Type B pancreatic cell (in vitro differentiated cells): Measurements from ENCODE around the gene PGM2L1. TPM values are rescaled to one million over a fixed set of nuclear protein-coding genes. Genes with fewer than 3 reads are reported as not detected.
A peak's percentile ranks its signal among the peaks of the same experiment; 100 is the strongest.

Source experiments
- DNase-seq: peaks from one replicate; pipeline ENCODE4 v3.0.0; 2021; ENCODE audit warnings: mixed read lengths; ENCODE audit not compliant: unreplicated experiment; ENCODE audit errors: extremely low spot score
- H3K27ac Mint-ChIP-seq: 2 replicates; pipeline ENCODE4 v1.8.0; 2021; ENCODE audit warnings: mild to moderate bottlenecking, mixed read lengths
- H3K27me3 Mint-ChIP-seq: 2 replicates; pipeline ENCODE4 v1.8.0; 2021; ENCODE audit warnings: mixed read lengths
- H3K36me3 Mint-ChIP-seq: 2 replicates; pipeline ENCODE4 v1.8.0; 2021; ENCODE audit warnings: mixed read lengths
- H3K4me1 Mint-ChIP-seq: one replicate; pipeline ENCODE4 v1.8.0; 2021; ENCODE audit warnings: mixed read lengths; ENCODE audit not compliant: unreplicated experiment
- H3K4me3 Mint-ChIP-seq: 2 replicates; pipeline ENCODE4 v1.8.0; 2021; ENCODE audit warnings: mild to moderate bottlenecking, mixed read lengths
- H3K9me3 Mint-ChIP-seq: 2 replicates; pipeline ENCODE4 v1.8.0; 2021; ENCODE audit warnings: mixed read lengths
- total RNA-seq: library from RNA; stranded (reverse); gene quantifications from 2 replicates; pipeline ENCODE4 v1.2.1, GENCODE V29; 2021; ENCODE audit warnings: low replicate concordance
- TF ChIP-seq, protein P1 (sequence below): fragments of 200-600 bp; sonication (generic); conservative IDR thresholded peaks from 2 replicates; pipeline ENCODE4 v1.5.0; 2021; ENCODE audit warnings: antibody characterized with exemption, mild to moderate bottlenecking

Gene PGM2L1
- total RNA-seq, 1 donor from 2014 or later = 10.3 TPM

DNA sequence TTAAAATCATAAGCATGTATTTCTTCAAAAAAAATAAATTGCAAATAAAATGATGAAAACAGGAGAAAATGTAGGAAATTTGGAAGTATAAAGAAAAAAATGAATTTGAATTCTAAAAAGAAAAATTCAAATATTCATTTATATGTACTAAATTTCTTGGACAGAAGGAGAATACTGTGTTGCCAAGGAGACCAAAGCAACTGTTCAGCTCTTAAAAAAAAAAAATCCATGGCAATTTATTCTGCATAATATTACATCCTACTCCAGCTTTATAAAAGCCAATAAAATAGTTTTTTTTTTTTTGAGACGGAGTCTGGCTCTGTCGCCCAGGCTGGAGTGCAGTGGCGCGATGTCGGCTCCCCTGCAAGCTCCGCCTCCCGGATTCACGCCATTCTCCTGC, 6.0 kb downstream of the PGM2L1 start:
- TF ChIP-seq, protein P1, sequence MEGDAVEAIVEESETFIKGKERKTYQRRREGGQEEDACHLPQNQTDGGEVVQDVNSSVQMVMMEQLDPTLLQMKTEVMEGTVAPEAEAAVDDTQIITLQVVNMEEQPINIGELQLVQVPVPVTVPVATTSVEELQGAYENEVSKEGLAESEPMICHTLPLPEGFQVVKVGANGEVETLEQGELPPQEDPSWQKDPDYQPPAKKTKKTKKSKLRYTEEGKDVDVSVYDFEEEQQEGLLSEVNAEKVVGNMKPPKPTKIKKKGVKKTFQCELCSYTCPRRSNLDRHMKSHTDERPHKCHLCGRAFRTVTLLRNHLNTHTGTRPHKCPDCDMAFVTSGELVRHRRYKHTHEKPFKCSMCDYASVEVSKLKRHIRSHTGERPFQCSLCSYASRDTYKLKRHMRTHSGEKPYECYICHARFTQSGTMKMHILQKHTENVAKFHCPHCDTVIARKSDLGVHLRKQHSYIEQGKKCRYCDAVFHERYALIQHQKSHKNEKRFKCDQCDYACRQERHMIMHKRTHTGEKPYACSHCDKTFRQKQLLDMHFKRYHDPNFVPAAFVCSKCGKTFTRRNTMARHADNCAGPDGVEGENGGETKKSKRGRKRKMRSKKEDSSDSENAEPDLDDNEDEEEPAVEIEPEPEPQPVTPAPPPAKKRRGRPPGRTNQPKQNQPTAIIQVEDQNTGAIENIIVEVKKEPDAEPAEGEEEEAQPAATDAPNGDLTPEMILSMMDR = no peak
- no peak overlapping the region for H3K27ac Mint-ChIP-seq
- DNase-seq = no peak
- no peaks in the 10 kb centered on the region for H3K4me1 Mint-ChIP-seq
- no peak overlapping the region for H3K4me3 Mint-ChIP-seq
- no peaks in the 10 kb centered on the region for H3K27me3 Mint-ChIP-seq
- H3K36me3 Mint-ChIP-seq = peaks cover 4% of the 10 kb centered on the region
- no peaks in the 10 kb centered on the region for H3K9me3 Mint-ChIP-seq

GRCh38 chr11:74391193-74391592, 7.0 kb downstream of the PGM2L1 start:
- TF ChIP-seq, protein P1 = no peak
- Mint-ChIP-seq H3K36me3 (peaks cover 4% of the 10 kb centered on the region), H3K4me1 (no peaks in the 10 kb centered on the region), H3K27me3 (no peaks in the 10 kb centered on the region), H3K4me3 (no peak overlapping the region), H3K27ac (no peak overlapping the region), H3K9me3 (no peaks in the 10 kb centered on the region)
- DNase-seq = no peak

GRCh38 chr11:74390697-74391096, 7.5 kb downstream of the PGM2L1 start:
- DNase-seq = no peak
- H3K27me3 Mint-ChIP-seq = no peaks in the 10 kb centered on the region
- peaks cover 4% of the 10 kb centered on the region for H3K36me3 Mint-ChIP-seq
- H3K9me3 Mint-ChIP-seq = no peaks in the 10 kb centered on the region
- H3K27ac Mint-ChIP-seq = no peak overlapping the region
- TF ChIP-seq, protein P1 = no peak
- H3K4me3 Mint-ChIP-seq = no peak overlapping the region
- no peaks in the 10 kb centered on the region for H3K4me1 Mint-ChIP-seq

- TF ChIP-seq, protein P1 = peak; percentile 85
- no peak for DNase-seq
- H3K27me3 Mint-ChIP-seq = no peaks in the 10 kb centered on the region
- H3K9me3 Mint-ChIP-seq = no peaks in the 10 kb centered on the region
- no peak overlapping the region for H3K4me3 Mint-ChIP-seq
- H3K4me1 Mint-ChIP-seq = no peaks in the 10 kb centered on the region
- no peak overlapping the region for H3K27ac Mint-ChIP-seq
- H3K36me3 Mint-ChIP-seq = peaks cover 4% of the 10 kb centered on the region
Measured at GRCh38 chr11:74388678-74389327, 9.4 kb downstream of the PGM2L1 start.

DNA sequence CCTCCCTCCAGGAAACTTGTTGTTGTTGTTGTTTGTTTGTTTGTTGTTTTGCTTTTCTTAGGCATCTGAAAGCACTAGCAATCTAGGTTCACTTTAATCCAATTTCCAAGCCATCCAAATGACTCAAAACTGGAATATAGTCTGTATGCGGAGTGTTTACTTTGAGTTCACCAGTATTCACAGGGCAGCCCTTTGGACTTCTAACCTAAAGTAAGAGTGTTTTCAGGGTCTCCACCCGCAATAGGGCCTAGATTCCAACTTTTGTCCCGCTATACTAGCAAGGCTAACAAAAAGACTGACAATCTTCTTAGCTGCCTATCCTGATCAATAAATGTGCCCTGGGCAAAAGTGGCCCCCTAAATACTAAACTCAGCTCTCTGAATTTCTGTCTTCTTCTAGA, 13.6 kb downstream of the PGM2L1 start:
- Mint-ChIP-seq H3K27me3 (no peaks in the 10 kb centered on the region), H3K4me3 (no peak overlapping the region), H3K4me1 (peaks cover 5% of the 10 kb centered on the region), H3K36me3 (no peaks in the 10 kb centered on the region), H3K27ac (no peak overlapping the region), H3K9me3 (no peaks in the 10 kb centered on the region)
- TF ChIP-seq, protein P1 = no peak
- DNase-seq = no peak
